Measurements from ENCODE around the gene CDA.

Gene CDA

DNA sequence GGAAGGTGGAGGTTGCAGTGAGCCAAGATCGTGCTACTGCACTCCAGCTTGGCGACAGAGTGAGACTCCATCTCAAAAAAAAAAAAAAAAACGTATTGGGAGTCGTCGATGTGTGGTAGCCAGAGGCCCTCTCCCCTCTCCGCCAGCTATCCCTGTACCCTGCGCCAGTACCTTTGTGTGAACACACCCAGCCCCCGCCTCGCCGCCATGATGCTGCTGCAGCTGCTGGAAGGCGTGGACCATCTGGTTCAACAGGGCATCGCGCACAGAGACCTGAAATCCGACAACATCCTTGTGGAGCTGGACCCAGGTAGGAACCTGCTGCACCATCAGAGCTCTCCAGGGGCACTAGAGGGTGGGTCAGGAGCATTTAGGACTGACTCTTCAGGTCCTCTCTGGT, 56.5 kb downstream of the CDA start:
- Histone ChIP-seq H3K27ac (ENCODE audit: insufficient read depth in 1 of 2, low read depth in 1 of 2, low read length in 2 of 2, poor library complexity in 1 of 2, severe bottlenecking in 2 of 2) (no peak overlapping the region), H3K27me3 (replicated peaks in 2 of 5; ENCODE audit: control insufficient read depth in 4 of 5, insufficient read depth in 5 of 5, low read length in 4 of 5) (no peaks in the 10 kb centered on the region), H3K4me3 (ENCODE audit: control insufficient read depth in 1 of 7, extremely low read depth in 1 of 7, insufficient read depth in 4 of 7, low read depth in 2 of 7, low read length in 6 of 7) (no peak overlapping the region), H3K36me3 (ENCODE audit: control insufficient read depth in 4 of 4, insufficient read depth in 4 of 4, low read length in 3 of 4) (peaks cover 15 to 70% (median 33%) of the 10 kb centered on the region in 4 experiments), H3K9me3 (ENCODE audit: control extremely low read depth in 1 of 5, control insufficient read depth in 4 of 5, insufficient read depth in 2 of 5, low read depth in 1 of 5, low read length in 4 of 5) (no peaks in the 10 kb centered on the region), H3K4me1 (ENCODE audit: control extremely low read depth in 1 of 4, control insufficient read depth in 4 of 4, insufficient read depth in 4 of 4, low read length in 3 of 4) (no peaks in the 10 kb centered on the region)
- CTCF ChIA-PET = interaction anchor here (1.1 to 1.7 kb wide), 2 partner anchors 11 to 123 kb away, joined by 5 read pairs; no protein-coding TSS in a partner anchor
- DNase-seq = no peak
- POLR2A ChIA-PET = no interaction called here
- WGBS (ENCODE audit: insufficient coverage) = 91% methylated on average over 12 of the region's 14 CpGs

DNA sequence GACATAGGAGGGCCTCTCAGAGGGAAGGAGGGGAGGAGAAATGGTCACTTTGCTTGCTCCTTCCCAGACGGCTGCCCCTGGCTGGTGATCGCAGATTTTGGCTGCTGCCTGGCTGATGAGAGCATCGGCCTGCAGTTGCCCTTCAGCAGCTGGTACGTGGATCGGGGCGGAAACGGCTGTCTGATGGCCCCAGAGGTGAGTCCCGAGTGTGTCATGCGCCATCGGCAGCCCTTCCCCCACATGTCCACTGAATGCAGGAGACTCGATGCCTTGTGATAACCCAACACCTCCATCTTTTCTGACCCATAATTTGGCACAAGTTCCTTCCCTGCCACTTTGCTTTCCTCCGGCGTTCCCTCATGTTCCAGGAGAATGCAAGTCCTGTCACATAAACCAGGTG, 59.5 kb downstream of the CDA start:
- no peaks in the 10 kb centered on the region for H3K4me1 ChIP-seq (ENCODE audit: control extremely low read depth in 1 of 4, control insufficient read depth in 4 of 4, insufficient read depth in 4 of 4, low read length in 3 of 4)
- H3K4me3 ChIP-seq (ENCODE audit: control insufficient read depth in 1 of 7, extremely low read depth in 1 of 7, insufficient read depth in 4 of 7, low read depth in 2 of 7, low read length in 6 of 7) = no peak overlapping the region
- no peak for DNase-seq
- peaks cover 21 to 76% (median 49%) of the 10 kb centered on the region in 4 experiments for H3K36me3 ChIP-seq (ENCODE audit: control insufficient read depth in 4 of 4, insufficient read depth in 4 of 4, low read length in 3 of 4)
- H3K27me3 ChIP-seq (replicated peaks in 2 of 5; ENCODE audit: control insufficient read depth in 4 of 5, insufficient read depth in 5 of 5, low read length in 4 of 5) = no peaks in the 10 kb centered on the region
- 95% methylated on average over 11 of the region's 13 CpGs for WGBS (ENCODE audit: insufficient coverage)
- H3K9me3 ChIP-seq (ENCODE audit: control extremely low read depth in 1 of 5, control insufficient read depth in 4 of 5, insufficient read depth in 2 of 5, low read depth in 1 of 5, low read length in 4 of 5) = no peaks in the 10 kb centered on the region
- CTCF ChIA-PET = interaction anchor here (1.3 to 2.9 kb wide), 2 partner anchors 9 to 15 kb away, joined by 4 to 10 read pairs; partner anchors contain the start of gene PINK1
- POLR2A ChIA-PET = interaction anchor here (0.6 kb wide), 1 partner anchor 125 kb away, joined by 3 read pairs; no protein-coding TSS in a partner anchor
- H3K27ac ChIP-seq (ENCODE audit: insufficient read depth in 1 of 2, low read depth in 1 of 2, low read length in 2 of 2, poor library complexity in 1 of 2, severe bottlenecking in 2 of 2) = no peak overlapping the region

DNA sequence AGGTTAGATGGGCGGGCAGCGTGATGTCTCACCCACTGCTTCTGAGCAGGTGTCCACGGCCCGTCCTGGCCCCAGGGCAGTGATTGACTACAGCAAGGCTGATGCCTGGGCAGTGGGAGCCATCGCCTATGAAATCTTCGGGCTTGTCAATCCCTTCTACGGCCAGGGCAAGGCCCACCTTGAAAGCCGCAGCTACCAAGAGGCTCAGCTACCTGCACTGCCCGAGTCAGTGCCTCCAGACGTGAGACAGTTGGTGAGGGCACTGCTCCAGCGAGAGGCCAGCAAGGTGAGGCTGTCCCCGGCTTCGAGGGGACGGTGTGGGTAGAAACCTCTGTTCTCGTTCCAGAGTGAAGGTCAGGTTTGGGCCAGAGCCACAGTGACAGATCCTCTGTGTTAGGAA, 60.0 kb downstream of the CDA start:
- no peaks in the 10 kb centered on the region for H3K4me1 ChIP-seq (ENCODE audit: control extremely low read depth in 1 of 4, control insufficient read depth in 4 of 4, insufficient read depth in 4 of 4, low read length in 3 of 4)
- 97% methylated on average over 15 of the region's 15 CpGs for WGBS (ENCODE audit: insufficient coverage)
- CTCF ChIA-PET = interaction anchor here (1.3 to 2.9 kb wide), 4 partner anchors 8 to 16 kb away, joined by 4 to 10 read pairs (median 8); partner anchors contain the start of gene PINK1
- H3K36me3 ChIP-seq (ENCODE audit: control insufficient read depth in 4 of 4, insufficient read depth in 4 of 4, low read length in 3 of 4) = peaks cover 23 to 78% (median 52%) of the 10 kb centered on the region in 4 experiments
- no peak overlapping the region for H3K4me3 ChIP-seq (ENCODE audit: control insufficient read depth in 1 of 7, extremely low read depth in 1 of 7, insufficient read depth in 4 of 7, low read depth in 2 of 7, low read length in 6 of 7)
- H3K27me3 ChIP-seq (replicated peaks in 2 of 5; ENCODE audit: control insufficient read depth in 4 of 5, insufficient read depth in 5 of 5, low read length in 4 of 5) = no peaks in the 10 kb centered on the region
- DNase-seq = no peak
- POLR2A ChIA-PET = no interaction called here
- H3K27ac ChIP-seq (ENCODE audit: insufficient read depth in 1 of 2, low read depth in 1 of 2, low read length in 2 of 2, poor library complexity in 1 of 2, severe bottlenecking in 2 of 2) = no peak overlapping the region
- no peaks in the 10 kb centered on the region for H3K9me3 ChIP-seq (ENCODE audit: control extremely low read depth in 1 of 5, control insufficient read depth in 4 of 5, insufficient read depth in 2 of 5, low read depth in 1 of 5, low read length in 4 of 5)

DNA sequence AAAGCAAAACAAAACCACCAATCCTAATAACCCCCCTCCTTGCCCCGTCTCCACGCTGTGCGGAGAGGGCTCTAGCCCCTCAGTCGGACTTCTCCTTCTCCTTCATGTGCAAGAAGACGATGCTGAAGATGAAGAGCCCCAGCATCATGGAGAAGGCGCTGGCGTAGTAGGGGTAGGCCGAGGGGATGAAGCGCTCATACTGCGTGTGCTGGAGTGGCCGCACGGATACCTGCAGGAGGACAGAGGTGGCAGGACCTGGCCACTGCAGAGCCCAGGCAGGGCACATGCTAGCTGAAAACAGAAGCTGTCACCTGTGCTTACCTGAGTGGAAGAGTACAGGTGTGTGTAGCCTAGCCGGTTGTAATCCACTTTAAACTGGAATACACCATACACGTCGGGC, 63.4 kb downstream of the CDA start:
- DNase-seq = no peak
- CTCF ChIA-PET = no interaction called here
- Histone ChIP-seq H3K4me1 (ENCODE audit: control extremely low read depth in 1 of 4, control insufficient read depth in 4 of 4, insufficient read depth in 4 of 4, low read length in 3 of 4) (no peaks in the 10 kb centered on the region), H3K9me3 (ENCODE audit: control extremely low read depth in 1 of 5, control insufficient read depth in 4 of 5, insufficient read depth in 2 of 5, low read depth in 1 of 5, low read length in 4 of 5) (no peaks in the 10 kb centered on the region), H3K27ac (ENCODE audit: insufficient read depth in 1 of 2, low read depth in 1 of 2, low read length in 2 of 2, poor library complexity in 1 of 2, severe bottlenecking in 2 of 2) (no peak overlapping the region), H3K4me3 (ENCODE audit: control insufficient read depth in 1 of 7, extremely low read depth in 1 of 7, insufficient read depth in 4 of 7, low read depth in 2 of 7, low read length in 6 of 7) (no peak overlapping the region), H3K36me3 (ENCODE audit: control insufficient read depth in 4 of 4, insufficient read depth in 4 of 4, low read length in 3 of 4) (peaks cover 20 to 90% (median 64%) of the 10 kb centered on the region in 4 experiments), H3K27me3 (replicated peaks in 2 of 5; ENCODE audit: control insufficient read depth in 4 of 5, insufficient read depth in 5 of 5, low read length in 4 of 5) (no peaks in the 10 kb centered on the region)
- POLR2A ChIA-PET = no interaction called here
- WGBS (ENCODE audit: insufficient coverage) = 98% methylated on average over 14 of the region's 15 CpGs

DNA sequence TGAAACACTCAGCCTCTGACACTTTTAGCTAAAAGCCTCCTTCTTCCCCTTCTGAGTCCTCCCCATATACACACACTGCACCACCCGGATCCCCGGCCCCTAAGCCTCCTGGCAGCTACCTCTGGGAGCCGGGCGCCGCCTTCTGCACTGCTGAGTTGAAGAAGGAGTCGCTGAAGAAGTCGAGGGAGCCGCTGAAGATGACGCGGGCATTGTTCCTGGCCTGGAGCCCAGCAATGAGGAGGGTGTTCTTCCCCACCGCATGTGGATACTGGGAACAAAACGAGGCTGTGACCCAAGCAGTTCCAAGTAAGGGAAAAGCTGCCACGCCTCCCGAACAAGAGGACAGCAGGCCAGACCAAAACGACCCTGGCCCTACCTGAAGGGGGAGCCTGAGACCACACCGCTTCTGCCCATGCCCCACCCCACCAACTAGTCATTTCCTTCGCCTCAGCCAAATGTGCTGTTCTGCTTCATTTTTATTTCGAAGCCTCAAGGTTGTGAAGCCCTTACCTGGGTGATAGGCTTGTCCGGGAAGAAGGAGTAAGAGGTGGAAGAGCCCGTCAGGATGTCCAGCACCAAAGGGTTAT, 65.3 kb downstream of the CDA start:
- peaks cover 14 to 92% (median 66%) of the 10 kb centered on the region in 4 experiments for H3K36me3 ChIP-seq (ENCODE audit: control insufficient read depth in 4 of 4, insufficient read depth in 4 of 4, low read length in 3 of 4)
- no peak for DNase-seq
- no peak overlapping the region for H3K4me3 ChIP-seq (ENCODE audit: control insufficient read depth in 1 of 7, extremely low read depth in 1 of 7, insufficient read depth in 4 of 7, low read depth in 2 of 7, low read length in 6 of 7)
- H3K27me3 ChIP-seq (replicated peaks in 2 of 5; ENCODE audit: control insufficient read depth in 4 of 5, insufficient read depth in 5 of 5, low read length in 4 of 5) = no peaks in the 10 kb centered on the region
- H3K9me3 ChIP-seq (ENCODE audit: control extremely low read depth in 1 of 5, control insufficient read depth in 4 of 5, insufficient read depth in 2 of 5, low read depth in 1 of 5, low read length in 4 of 5) = no peaks in the 10 kb centered on the region
- CTCF ChIA-PET = interaction anchor here (0.8 kb wide), 1 partner anchor 45 kb away, joined by 3 read pairs; no protein-coding TSS in a partner anchor
- POLR2A ChIA-PET = no interaction called here
- peaks cover 0 to 2% (median under 1%) of the 10 kb centered on the region in 4 experiments for H3K4me1 ChIP-seq (ENCODE audit: control extremely low read depth in 1 of 4, control insufficient read depth in 4 of 4, insufficient read depth in 4 of 4, low read length in 3 of 4)
- WGBS (ENCODE audit: insufficient coverage) = 91% methylated on average over 15 of the region's 20 CpGs
- H3K27ac ChIP-seq (ENCODE audit: insufficient read depth in 1 of 2, low read depth in 1 of 2, low read length in 2 of 2, poor library complexity in 1 of 2, severe bottlenecking in 2 of 2) = no peak overlapping the region

- H3K27ac ChIP-seq (ENCODE audit: insufficient read depth in 1 of 2, low read depth in 1 of 2, low read length in 2 of 2, poor library complexity in 1 of 2, severe bottlenecking in 2 of 2) = no peak overlapping the region
- no peaks in the 10 kb centered on the region for H3K27me3 ChIP-seq (replicated peaks in 2 of 5; ENCODE audit: control insufficient read depth in 4 of 5, insufficient read depth in 5 of 5, low read length in 4 of 5)
- POLR2A ChIA-PET = no interaction called here
- CTCF ChIA-PET = interaction anchor here (1.1 to 1.4 kb wide), 3 partner anchors 9 to 82 kb away, joined by 3 to 4 read pairs (median 4); no protein-coding TSS in a partner anchor
- H3K36me3 ChIP-seq (ENCODE audit: control insufficient read depth in 4 of 4, insufficient read depth in 4 of 4, low read length in 3 of 4) = peaks cover 8 to 72% (median 55%) of the 10 kb centered on the region in 4 experiments
- H3K9me3 ChIP-seq (ENCODE audit: control extremely low read depth in 1 of 5, control insufficient read depth in 4 of 5, insufficient read depth in 2 of 5, low read depth in 1 of 5, low read length in 4 of 5) = no peaks in the 10 kb centered on the region
- WGBS (ENCODE audit: insufficient coverage) = 100% methylated on average over 11 of the region's 12 CpGs
- peaks cover 10 to 23% (median 19%) of the 10 kb centered on the region in 4 experiments for H3K4me1 ChIP-seq (ENCODE audit: control extremely low read depth in 1 of 4, control insufficient read depth in 4 of 4, insufficient read depth in 4 of 4, low read length in 3 of 4)
- no peak for DNase-seq
- H3K4me3 ChIP-seq (ENCODE audit: control insufficient read depth in 1 of 7, extremely low read depth in 1 of 7, insufficient read depth in 4 of 7, low read depth in 2 of 7, low read length in 6 of 7) = no peak overlapping the region
Observed at GRCh38 chr1:20657024-20657423, 68.1 kb downstream of the CDA start.

DNA sequence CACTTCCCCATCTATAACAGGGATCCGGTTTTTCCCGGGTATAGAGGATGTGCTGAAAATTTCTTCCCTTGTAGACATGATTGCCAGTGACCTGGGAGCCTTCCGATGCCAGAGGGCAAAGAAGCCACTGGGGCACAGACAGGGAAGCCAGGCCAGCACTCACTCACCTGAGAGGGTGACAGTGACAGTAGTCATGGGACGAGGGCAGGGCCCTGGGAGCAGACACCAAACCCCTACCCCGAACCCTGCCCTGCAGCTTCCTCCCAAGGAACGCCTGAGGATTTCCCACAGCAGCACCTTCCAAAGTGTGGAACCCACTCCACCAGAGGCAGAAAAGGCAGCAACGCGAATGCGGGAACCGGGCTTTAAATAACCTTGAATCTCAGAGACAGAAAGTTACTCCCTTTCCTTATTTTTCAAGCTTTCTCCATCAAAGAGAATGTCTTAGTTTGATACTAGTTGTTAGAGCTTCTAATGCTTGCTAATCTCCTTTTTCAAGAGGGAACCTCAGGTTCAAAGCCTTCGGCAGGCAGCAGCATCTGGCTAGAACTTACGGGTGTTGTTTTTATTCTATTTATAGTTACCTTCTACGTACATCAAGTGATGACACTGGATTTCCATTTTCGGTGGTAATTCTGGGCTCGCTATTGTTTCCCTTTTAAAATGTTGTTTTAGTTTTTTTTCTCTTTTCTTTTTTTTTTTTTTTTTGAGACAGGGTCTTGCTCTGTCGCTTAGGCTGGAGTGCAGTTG, 69.4 kb downstream of the CDA start:
- Histone ChIP-seq H3K27me3 (replicated peaks in 2 of 5; ENCODE audit: control insufficient read depth in 4 of 5, insufficient read depth in 5 of 5, low read length in 4 of 5) (no peaks in the 10 kb centered on the region), H3K4me1 (ENCODE audit: control extremely low read depth in 1 of 4, control insufficient read depth in 4 of 4, insufficient read depth in 4 of 4, low read length in 3 of 4) (peaks cover 10 to 26% (median 23%) of the 10 kb centered on the region in 4 experiments), H3K27ac (ENCODE audit: insufficient read depth in 1 of 2, low read depth in 1 of 2, low read length in 2 of 2, poor library complexity in 1 of 2, severe bottlenecking in 2 of 2) (no peak overlapping the region), H3K36me3 (ENCODE audit: control insufficient read depth in 4 of 4, insufficient read depth in 4 of 4, low read length in 3 of 4) (peaks cover 3 to 59% (median 43%) of the 10 kb centered on the region in 4 experiments), H3K4me3 (ENCODE audit: control insufficient read depth in 1 of 7, extremely low read depth in 1 of 7, insufficient read depth in 4 of 7, low read depth in 2 of 7, low read length in 6 of 7) (no peak overlapping the region), H3K9me3 (ENCODE audit: control extremely low read depth in 1 of 5, control insufficient read depth in 4 of 5, insufficient read depth in 2 of 5, low read depth in 1 of 5, low read length in 4 of 5) (no peaks in the 10 kb centered on the region)
- ChIA-PET CTCF (interaction anchor here (0.9 to 1.1 kb wide), 3 partner anchors 10 to 20 kb away, joined by 3 to 4 read pairs (median 3); no protein-coding TSS in a partner anchor), POLR2A (no interaction called here)
- 95% methylated on average over 7 of the region's 16 CpGs for WGBS (ENCODE audit: insufficient coverage)
- DNase-seq = no peak
